ENCODE results near the gene SHBG.

DNA sequence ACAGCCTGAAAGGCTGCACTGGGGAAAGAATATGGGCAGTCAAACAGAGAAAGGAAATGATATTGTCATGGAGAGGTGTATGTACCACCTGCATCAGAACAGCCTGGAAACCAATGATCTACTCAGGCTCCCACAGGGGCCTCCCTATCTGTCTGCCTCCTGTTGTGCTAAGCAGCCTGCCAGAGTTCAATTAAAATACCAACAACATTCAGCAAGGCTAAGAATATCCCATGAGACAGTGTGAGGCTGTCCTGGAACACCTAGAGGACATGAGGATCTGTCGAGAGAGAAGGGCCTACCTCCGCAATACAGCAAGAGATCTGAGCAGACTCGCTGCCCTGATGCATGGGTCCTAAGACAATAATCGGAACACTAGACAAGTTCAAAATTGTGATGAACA is 23.7 kb upstream of the SHBG start:
- TF ChIP-seq POLR2A (IDR thresholded peaks at IDR 0.05): no peak
- TF ChIP-seq, protein P1, sequence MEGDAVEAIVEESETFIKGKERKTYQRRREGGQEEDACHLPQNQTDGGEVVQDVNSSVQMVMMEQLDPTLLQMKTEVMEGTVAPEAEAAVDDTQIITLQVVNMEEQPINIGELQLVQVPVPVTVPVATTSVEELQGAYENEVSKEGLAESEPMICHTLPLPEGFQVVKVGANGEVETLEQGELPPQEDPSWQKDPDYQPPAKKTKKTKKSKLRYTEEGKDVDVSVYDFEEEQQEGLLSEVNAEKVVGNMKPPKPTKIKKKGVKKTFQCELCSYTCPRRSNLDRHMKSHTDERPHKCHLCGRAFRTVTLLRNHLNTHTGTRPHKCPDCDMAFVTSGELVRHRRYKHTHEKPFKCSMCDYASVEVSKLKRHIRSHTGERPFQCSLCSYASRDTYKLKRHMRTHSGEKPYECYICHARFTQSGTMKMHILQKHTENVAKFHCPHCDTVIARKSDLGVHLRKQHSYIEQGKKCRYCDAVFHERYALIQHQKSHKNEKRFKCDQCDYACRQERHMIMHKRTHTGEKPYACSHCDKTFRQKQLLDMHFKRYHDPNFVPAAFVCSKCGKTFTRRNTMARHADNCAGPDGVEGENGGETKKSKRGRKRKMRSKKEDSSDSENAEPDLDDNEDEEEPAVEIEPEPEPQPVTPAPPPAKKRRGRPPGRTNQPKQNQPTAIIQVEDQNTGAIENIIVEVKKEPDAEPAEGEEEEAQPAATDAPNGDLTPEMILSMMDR (IDR thresholded peaks at IDR 0.05): no peak
